GM18505 (cell line): ENCODE measurements around the gene EPS15.
"Not testable (repeated sequence)": the region's sequence is repeated elsewhere in the genome, so short reads cannot be mapped to it uniquely, and the experiment has no call there.

Source experiments
- ATAC-seq: cut with Tn5 transposase; IDR thresholded peaks from one replicate; pipeline ENCODE4 v1.9.1; 2021; ENCODE audit not compliant: unreplicated experiment
- POLR2A ChIP-seq: IDR thresholded peaks from 4 replicates; pipeline ENCODE4 v1.6.1; 2011; ENCODE audit warnings: borderline replicate concordance; ENCODE audit not compliant: insufficient read depth, insufficient read length; ENCODE audit errors: extremely low read depth

Gene EPS15

DNA sequence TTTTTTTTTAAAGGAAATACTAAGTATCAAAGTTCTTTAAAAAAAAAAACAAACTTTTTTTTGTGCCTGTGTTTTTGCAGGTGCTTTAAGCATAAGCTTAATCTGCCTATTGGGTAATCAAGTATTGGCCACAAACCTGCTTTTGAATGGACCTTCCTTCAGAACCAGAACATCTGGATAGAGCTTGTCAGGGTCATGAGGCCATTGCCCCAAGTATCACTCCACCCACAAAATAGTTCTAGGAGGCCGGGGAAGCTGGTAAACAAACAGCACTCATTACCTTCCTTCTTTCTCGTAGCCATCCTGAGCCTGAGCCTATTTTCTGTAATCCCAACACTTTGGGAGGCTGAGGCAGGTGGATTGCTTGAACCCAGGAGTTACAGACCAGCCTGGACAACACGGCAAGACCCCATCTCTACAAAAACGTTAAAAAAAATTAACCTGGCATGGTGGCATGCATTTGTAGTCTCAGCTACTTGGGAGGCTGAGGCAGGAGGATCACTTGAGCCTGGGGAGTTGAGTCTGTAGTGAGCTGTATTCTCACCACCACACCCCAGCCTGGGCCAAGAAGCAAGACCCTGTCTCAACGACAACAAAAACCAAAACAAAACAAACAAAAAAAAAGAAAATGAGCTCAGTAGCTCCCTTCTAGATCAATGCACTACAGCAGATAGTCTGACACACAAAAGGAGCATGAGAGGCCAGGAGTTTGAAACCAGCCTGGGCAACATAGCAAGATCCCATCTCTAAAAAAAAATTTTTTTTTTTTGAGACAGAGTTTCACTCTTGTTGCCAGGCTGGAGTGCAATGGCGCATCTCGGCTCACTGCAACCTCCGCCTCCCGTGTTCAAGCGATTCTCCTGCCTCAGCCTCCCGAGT is 34.1 kb upstream of the EPS15 start:
- ATAC-seq = no peak

GRCh38 chr1:51551848-51552296 is 32.8 kb upstream of the EPS15 start:
- ATAC-seq = no peak
- no peak for TF ChIP-seq POLR2A

More for the DNA sequence above, 34.1 kb upstream of the EPS15 start:
- no peak for TF ChIP-seq POLR2A

- no peak for ATAC-seq
- TF ChIP-seq POLR2A = no peak
These were observed 32.0 kb upstream of the EPS15 start for GRCh38 chr1:51551081-51551480.

- no peak for TF ChIP-seq POLR2A
- ATAC-seq = no peak
These were observed 30.8 kb upstream of the EPS15 start for GRCh38 chr1:51549901-51550300.

DNA sequence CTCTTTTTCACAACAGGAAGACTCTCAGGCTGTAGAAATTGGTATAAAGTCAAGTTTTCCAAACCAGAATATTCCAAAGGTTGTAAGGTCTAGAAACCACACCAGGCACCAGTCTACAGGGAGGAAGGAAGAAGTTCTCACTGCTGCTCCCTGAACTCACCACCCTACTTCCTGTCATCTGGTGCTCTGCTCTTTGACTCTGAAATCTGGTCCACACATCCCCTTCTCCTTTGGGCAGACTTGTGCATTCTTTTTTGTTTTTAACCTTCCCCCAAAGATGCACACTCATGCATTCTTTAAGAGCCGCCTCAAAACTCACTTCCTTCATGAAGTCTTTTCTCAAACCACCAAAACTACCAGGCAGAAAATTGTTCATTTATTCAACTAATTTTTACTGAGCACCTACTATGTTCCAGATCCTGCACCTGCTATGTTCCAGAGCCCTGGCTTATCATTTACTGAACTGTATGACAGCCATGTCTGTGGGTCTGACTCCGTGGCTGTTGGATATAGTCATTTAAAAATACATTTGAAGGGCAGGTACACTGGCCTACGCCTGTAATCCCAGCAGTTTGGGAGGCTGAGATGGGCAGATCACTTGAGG is 30.1 kb upstream of the EPS15 start:
- no peak for TF ChIP-seq POLR2A
- ATAC-seq = no peak

GRCh38 chr1:51543858-51544257 is 24.8 kb upstream of the EPS15 start:
- no peak for TF ChIP-seq POLR2A
- no peak for ATAC-seq

DNA sequence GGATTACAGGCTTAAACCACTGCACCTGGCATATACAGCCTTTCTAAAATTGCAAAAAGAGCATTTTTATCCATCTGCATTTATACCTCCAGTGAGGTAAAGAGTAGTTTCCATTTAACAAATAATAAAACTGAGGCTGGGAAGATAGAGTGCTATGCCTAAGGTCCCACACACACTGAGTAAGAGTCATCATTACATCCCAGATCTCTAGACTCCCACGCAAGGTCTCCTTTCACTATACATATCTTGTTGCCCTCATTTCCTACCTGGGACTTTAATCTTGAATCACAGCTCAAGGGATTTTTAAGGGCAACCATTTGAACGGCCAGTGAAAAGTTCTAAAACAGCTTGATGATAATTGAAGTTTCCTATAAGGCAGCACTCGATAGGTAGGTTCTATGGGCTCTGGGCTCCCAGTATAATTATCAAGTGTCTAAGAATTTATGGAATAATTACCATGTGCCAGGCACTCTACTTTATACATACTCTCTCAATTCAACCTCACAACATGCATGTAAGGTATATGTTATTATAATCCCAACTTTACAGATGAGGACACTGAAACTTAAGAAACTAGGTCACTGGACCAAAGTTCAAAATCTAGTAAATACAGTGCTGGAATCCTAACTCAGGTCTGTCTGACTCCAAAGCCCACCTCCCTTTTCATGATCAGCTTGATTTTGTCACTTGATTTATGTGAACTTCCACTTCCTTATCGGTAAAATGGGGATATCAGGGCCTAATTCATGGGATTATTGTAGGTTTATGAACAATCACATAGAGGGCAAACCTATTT is 23.3 kb upstream of the EPS15 start:
- no peak for ATAC-seq
- no peak for TF ChIP-seq POLR2A

- no peak for ATAC-seq
- TF ChIP-seq POLR2A = no peak
These were observed 22.4 kb upstream of the EPS15 start for GRCh38 chr1:51541313-51542050.

GRCh38 chr1:51537568-51537967 is 18.5 kb upstream of the EPS15 start:
- ATAC-seq = no peak
- no peak for TF ChIP-seq POLR2A

GRCh38 chr1:51535006-51535592 is 16.0 kb upstream of the EPS15 start:
- ATAC-seq = peak; percentile 46

DNA sequence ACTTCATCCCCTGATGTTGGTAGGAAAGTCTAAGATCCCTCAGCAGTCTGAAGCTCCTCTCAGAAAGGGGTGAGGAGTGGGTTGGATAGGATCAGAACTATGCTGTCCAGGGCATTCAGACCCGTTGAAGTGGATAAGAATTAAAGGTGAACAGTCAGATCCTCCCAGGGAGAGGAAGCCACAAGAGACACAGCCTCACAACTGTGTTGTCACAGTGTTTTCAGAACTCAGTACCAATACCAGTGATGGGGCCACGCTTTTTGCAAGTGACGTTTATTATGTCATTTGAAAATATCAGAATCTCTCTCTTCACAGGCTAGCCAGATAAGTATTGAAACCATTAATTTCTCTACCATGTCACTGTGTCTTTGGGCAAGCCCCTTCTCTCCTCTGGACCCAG is 15.4 kb upstream of the EPS15 start:
- no peak for TF ChIP-seq POLR2A
- ATAC-seq = peak; percentile 36

More at GRCh38 chr1:51535006-51535592, 16.0 kb upstream of the EPS15 start:
- TF ChIP-seq POLR2A = no peak

- ATAC-seq = no peak
These were observed 13.8 kb upstream of the EPS15 start for GRCh38 chr1:51532853-51533252.

DNA sequence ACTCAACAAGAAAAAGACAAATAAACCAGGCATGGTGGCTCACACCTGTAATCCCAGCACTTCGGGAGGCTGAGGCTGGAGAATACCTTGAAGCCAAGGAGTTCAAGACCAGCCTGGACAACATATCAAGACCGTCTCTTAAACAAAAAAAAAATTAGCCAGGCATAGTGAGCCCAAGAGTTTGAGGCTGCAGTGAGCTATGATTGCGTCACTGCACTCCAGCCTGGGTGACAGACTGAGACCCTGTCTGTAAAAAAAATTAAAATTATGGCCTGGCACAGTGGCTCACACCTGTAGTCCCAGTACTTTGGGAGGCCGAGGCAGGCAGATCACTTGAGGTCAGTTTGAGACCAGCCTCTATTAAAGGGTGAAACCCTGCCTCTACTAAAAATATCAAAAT is 11.4 kb upstream of the EPS15 start:
- ATAC-seq = not testable (repeated sequence)

More at GRCh38 chr1:51532853-51533252, 13.8 kb upstream of the EPS15 start:
- TF ChIP-seq POLR2A = no peak

DNA sequence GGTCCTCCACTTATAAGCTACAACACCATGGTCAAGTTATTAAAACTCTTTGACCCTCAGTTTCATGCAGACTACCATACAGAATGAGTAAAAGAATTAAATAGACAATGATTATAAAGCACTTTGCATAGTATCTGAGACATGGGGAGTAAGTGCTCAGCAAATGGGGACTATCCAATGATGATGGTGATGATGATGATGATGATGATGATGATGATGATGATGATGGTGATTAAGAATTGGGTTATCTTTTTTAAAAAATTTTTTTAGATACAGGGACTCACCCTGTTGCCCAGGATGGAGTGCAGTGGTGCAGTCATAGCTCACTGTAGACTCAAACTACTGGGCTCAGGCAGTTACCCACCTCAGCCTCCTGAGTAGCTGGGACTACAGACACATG is 8.1 kb upstream of the EPS15 start:
- no peak for TF ChIP-seq POLR2A
- ATAC-seq = no peak
